GM12865 (cell line): Measurements from ENCODE around the gene CHML.
A peak's percentile ranks its signal among the peaks of the same experiment; 100 is the strongest.
"Not testable (repeated sequence)": the region's sequence is repeated elsewhere in the genome, so short reads cannot be mapped to it uniquely, and the experiment has no call there.

Experiments
- DNase-seq: peaks from one replicate; pipeline ENCODE4 v3.0.0; 2010; ENCODE audit warnings: low read depth
- H3K4me3 ChIP-seq: 2 replicates; pipeline ENCODE4 v1.5.1; 2011; ENCODE audit warnings: mild to moderate bottlenecking, low read depth, low read length, control low read depth
- CTCF ChIP-seq: IDR thresholded peaks from 2 replicates; pipeline ENCODE4 v1.5.1; 2011; ENCODE audit warnings: low read length, control low read depth, low read depth, inconsistent platforms; ENCODE audit not compliant: insufficient read depth; ENCODE audit errors: missing control alignments

Gene CHML

DNA sequence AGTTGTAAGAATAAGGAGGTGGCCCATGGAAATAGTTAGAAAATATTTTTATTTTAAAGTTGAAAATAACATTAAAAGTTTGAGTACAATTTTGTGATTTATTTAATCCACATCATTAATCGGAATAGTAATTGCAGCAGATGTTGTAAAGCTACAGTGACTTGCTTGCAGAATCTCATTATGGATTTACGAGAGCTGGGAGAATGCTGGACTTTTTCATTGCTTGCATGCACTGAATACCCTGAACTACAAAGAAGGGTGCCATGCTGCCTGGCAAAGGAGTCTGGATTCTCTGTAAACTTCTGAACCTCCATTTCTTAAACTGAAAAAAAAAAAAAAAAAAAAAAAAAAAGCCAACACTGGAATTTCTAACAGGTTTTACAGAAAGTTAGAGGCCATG lies 38.4 kb upstream of the CHML start:
- no peak for TF ChIP-seq CTCF
- no peak overlapping the region for H3K4me3 ChIP-seq
- no peak for DNase-seq

GRCh38 chr1:241677201-241677600 lies 37.0 kb upstream of the CHML start:
- peak overlapping the region; percentile 7; the same call in 1 of the 2 replicates for H3K4me3 ChIP-seq
- no peak for TF ChIP-seq CTCF

GRCh38 chr1:241675983-241676382 lies 35.8 kb upstream of the CHML start:
- H3K4me3 ChIP-seq = no peak overlapping the region
- no peak for TF ChIP-seq CTCF

More at GRCh38 chr1:241677201-241677600, 37.0 kb upstream of the CHML start:
- peak; percentile 63 for DNase-seq

DNA sequence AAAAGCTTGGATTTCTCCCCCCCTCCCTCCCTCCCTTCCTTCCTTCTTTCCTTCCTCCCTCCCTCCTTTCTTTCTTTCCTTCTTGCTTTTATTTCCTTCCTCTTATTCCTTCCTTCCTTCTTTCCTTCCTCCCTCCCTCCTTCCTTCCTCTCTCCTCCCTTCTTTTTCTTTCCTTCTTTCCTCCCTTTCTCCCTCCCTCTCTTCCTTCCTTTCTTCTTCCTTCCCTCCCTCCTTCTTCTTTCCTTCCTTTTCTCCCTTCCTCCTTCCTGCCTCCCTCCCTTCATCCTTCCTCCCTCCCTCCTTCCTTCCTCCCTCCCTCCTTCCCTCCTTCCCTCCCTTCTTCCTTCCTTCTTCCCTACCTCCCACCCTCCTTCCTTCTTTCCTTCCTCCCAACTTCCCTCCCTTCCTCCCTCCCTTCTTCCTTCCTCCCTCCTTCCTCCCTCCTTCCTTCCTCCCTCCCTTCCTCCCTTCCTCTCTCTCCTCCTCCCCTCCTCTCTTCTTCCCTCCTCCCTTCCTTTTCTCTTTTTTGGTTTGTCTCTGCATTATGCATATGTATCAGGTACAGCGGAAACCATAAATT lies 34.7 kb upstream of the CHML start:
- TF ChIP-seq CTCF = no peak
- H3K4me3 ChIP-seq = no peak overlapping the region
- no peak for DNase-seq

More at GRCh38 chr1:241675983-241676382, 35.8 kb upstream of the CHML start:
- no peak for DNase-seq

- H3K4me3 ChIP-seq = no peak overlapping the region
- no peak for DNase-seq
- no peak for TF ChIP-seq CTCF
Measured at GRCh38 chr1:241672301-241672700, 32.1 kb upstream of the CHML start.

DNA sequence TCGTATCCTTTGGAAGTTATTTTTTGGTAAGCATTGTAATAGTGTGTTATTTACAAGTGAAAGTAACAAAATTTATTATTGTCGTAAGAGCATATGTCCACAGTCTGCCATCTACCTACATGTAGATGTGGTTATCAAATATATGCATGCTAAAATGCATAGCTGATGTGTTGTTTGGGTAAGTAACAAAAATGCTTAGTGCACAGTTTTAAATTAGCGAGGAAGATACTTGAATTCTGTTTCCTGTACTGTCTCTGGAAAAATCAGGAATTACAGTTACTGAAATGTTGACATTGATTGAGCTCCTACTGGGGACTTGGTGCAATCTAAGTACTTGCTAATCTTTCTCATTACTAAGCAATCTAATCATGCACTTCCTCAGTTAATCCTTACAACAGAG lies 26.2 kb upstream of the CHML start:
- DNase-seq = no peak
- no peak overlapping the region for H3K4me3 ChIP-seq
- TF ChIP-seq CTCF = no peak

GRCh38 chr1:241660424-241660972 lies 20.3 kb upstream of the CHML start:
- H3K4me3 ChIP-seq = no peak overlapping the region
- no peak for TF ChIP-seq CTCF
- no peak for DNase-seq

GRCh38 chr1:241659016-241659415 lies 18.8 kb upstream of the CHML start:
- H3K4me3 ChIP-seq, DNase-seq: not testable (repeated sequence)
